ENCODE data around the gene LIMS2.

LIMS2 gene

DNA sequence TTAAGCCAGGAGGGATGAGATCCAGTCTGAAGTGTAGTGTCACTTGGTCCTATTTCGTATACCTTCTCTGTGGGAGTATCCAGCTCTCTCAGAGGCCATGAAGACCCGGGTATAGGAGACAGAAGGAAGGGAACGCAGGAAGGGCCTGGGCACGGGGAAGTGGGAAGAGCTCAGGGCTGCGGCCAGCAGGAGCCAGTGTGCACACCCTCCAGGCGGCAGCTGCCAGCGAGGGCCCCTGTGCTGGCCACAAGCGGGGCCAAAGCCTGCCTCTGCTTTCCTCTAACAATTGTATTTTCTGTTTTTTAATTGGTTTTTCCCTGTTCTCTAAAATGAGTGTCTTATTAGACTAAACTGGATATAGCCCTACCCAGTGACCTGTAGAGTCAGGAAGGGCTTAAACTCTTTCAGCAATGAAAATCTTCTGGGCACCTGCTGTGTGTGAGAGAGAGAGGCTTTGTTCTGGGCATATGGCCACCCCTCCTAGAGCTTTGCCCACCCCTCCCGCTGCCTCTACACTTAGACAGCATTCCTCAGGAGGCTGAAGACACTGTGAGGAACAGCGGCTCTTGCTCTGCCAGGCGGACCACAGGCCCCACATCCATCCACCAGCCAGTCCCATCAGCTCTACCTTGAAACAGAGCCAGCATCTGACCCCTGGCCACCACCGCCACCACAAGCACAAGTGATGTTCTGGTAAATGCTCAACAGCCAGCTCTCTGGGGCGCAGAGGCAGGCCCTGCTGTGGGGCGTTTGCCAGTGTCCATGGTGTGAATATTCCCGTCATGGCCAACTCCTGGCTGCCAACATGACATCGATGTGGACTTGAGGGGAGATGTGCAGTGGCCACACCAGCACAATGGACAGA lies 19.9 kb downstream of the LIMS2 start (continued):
- TF ChIP-seq CTCF (tag by site-specific recombination; IDR thresholded peaks at IDR 0.05) (no peak), ZNF664 (tag by site-specific recombination; IDR thresholded peaks at IDR 0.05) (no peak), REPIN1 (tag by site-specific recombination; IDR thresholded peaks at IDR 0.05; ENCODE audit: low read depth) (no peak)
- TF ChIP-seq, protein P1, sequence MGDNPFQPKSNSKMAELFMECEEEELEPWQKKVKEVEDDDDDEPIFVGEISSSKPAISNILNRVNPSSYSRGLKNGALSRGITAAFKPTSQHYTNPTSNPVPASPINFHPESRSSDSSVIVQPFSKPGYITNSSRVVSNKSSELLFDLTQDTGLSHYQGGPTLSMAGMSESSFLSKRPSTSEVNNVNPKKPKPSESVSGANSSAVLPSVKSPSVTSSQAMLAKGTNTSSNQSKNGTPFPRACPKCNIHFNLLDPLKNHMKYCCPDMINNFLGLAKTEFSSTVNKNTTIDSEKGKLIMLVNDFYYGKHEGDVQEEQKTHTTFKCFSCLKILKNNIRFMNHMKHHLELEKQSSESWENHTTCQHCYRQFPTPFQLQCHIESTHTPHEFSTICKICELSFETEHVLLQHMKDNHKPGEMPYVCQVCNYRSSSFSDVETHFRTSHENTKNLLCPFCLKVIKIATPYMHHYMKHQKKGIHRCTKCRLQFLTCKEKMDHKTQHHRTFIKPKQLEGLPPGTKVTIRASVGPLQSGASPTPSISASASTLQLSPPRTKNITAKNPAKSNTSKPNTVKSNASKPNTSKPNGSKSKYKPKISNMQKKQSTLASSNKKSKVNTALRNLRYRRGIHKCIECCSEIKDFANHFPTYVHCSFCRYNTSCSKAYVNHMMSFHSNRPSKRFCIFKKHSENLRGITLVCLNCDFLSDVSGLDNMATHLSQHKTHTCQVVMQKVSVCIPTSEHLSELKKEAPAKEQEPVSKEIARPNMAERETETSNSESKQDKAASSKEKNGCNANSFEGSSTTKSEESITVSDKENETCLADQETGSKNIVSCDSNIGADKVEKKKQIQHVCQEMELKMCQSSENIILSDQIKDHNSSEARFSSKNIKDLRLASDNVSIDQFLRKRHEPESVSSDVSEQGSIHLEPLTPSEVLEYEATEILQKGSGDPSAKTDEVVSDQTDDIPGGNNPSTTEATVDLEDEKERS (tag by site-specific recombination; IDR thresholded peaks at IDR 0.05), result no peak
- TF ChIP-seq, protein P2, sequence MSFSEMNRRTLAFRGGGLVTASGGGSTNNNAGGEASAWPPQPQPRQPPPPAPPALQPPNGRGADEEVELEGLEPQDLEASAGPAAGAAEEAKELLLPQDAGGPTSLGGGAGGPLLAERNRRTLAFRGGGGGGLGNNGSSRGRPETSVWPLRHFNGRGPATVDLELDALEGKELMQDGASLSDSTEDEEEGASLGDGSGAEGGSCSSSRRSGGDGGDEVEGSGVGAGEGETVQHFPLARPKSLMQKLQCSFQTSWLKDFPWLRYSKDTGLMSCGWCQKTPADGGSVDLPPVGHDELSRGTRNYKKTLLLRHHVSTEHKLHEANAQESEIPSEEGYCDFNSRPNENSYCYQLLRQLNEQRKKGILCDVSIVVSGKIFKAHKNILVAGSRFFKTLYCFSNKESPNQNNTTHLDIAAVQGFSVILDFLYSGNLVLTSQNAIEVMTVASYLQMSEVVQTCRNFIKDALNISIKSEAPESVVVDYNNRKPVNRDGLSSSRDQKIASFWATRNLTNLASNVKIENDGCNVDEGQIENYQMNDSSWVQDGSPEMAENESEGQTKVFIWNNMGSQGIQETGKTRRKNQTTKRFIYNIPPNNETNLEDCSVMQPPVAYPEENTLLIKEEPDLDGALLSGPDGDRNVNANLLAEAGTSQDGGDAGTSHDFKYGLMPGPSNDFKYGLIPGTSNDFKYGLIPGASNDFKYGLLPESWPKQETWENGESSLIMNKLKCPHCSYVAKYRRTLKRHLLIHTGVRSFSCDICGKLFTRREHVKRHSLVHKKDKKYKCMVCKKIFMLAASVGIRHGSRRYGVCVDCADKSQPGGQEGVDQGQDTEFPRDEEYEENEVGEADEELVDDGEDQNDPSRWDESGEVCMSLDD (tag by site-specific recombination; IDR thresholded peaks at IDR 0.05), result no peak

DNA sequence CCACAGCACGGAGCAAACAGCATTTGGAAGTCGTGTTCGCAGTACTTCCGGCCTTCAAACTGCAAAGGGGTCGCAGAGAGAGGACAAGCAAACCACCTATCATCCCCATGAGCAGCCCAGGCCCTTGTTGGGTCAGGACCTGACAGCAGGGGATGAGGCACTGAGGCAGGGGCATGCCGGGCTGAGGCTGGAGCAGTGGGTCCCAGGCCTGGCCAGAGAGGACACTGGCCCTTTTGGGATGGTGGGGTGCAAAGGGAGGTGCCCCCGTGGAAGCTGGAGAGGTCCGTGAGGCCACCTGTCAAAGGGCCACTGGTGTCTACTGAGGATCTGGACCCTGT lies 20.5 kb downstream of the LIMS2 start:
- POLR2A ChIA-PET, result interaction anchor here (2.0 kb wide), 1 partner anchor 63 kb away, joined by 4 read pairs; no protein-coding TSS in a partner anchor
- TF ChIP-seq, protein P3, sequence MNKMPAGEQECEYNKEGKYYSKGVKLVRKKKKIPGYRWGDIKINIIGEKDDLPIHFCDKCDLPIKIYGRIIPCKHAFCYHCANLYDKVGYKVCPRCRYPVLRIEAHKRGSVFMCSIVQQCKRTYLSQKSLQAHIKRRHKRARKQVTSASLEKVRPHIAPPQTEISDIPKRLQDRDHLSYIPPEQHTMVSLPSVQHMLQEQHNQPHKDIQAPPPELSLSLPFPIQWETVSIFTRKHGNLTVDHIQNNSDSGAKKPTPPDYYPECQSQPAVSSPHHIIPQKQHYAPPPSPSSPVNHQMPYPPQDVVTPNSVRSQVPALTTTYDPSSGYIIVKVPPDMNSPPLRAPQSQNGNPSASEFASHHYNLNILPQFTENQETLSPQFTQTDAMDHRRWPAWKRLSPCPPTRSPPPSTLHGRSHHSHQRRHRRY (tag by site-specific recombination; IDR thresholded peaks at IDR 0.05), result no peak
- no peak for TF ChIP-seq SP3 (tag by site-specific recombination; IDR thresholded peaks at IDR 0.05)
- TF ChIP-seq ZNF274 (IDR thresholded peaks at IDR 0.05; ENCODE audit: low read length), result no peak
- TF ChIP-seq ZNF274 (tag by site-specific recombination; IDR thresholded peaks at IDR 0.05; ENCODE audit: borderline replicate concordance), result no peak
- no peak for TF ChIP-seq KLF17 (tag by site-specific recombination; IDR thresholded peaks at IDR 0.05)
- no peak for TF ChIP-seq ZNF548 (tag by site-specific recombination; IDR thresholded peaks at IDR 0.05)
- no peak for TF ChIP-seq ZNF362 (tag by site-specific recombination; IDR thresholded peaks at IDR 0.05)
- TF ChIP-seq ZBTB20 (tag by site-specific recombination; IDR thresholded peaks at IDR 0.05), result no peak
- TF ChIP-seq ZNF48 (tag by site-specific recombination; IDR thresholded peaks at IDR 0.05), result no peak
- no peak for TF ChIP-seq ZNF133 (tag by site-specific recombination; IDR thresholded peaks at IDR 0.05)
- TF ChIP-seq MZF1 (tag by site-specific recombination; IDR thresholded peaks at IDR 0.05; ENCODE audit: borderline replicate concordance), result no peak
- TF ChIP-seq HOXD13 (CRISPR knock-in tag; IDR thresholded peaks at IDR 0.05; ENCODE audit: borderline replicate concordance), result no peak
- no peak for TF ChIP-seq ZNF624 (tag by site-specific recombination; IDR thresholded peaks at IDR 0.05)
- no peak for TF ChIP-seq ZNF398 (tag by site-specific recombination; IDR thresholded peaks at IDR 0.05)
- TF ChIP-seq SCRT2 (tag by site-specific recombination; IDR thresholded peaks at IDR 0.05), result no peak
- TF ChIP-seq ZNF416 (tag by site-specific recombination; IDR thresholded peaks at IDR 0.05), result no peak
- no peak for TF ChIP-seq KLF7 (tag by site-specific recombination; IDR thresholded peaks at IDR 0.05; ENCODE audit: borderline replicate concordance)
- TF ChIP-seq ZNF202 (tag by site-specific recombination; IDR thresholded peaks at IDR 0.05; ENCODE audit: borderline replicate concordance), result no peak

More for the DNA sequence above, 20.5 kb downstream of the LIMS2 start:
- CTCF ChIA-PET, result interaction anchor here (4.3 kb wide), 1 partner anchor 64 kb away, joined by 37 read pairs; no protein-coding TSS in a partner anchor
- Histone ChIP-seq H3K4me1 (ENCODE audit: control insufficient read depth, insufficient read depth, low read length) (no peaks in the 10 kb centered on the region), H3K36me3 (ENCODE audit: control insufficient read depth in 2 of 2, insufficient read depth in 1 of 2, low read length in 2 of 2) (no peaks in the 10 kb centered on the region), H3K4me3 (ENCODE audit: low read depth, low read length) (no peak overlapping the region), H3K9me3 (ENCODE audit: control insufficient read depth, insufficient read depth, low read depth, low read length) (no peaks in the 10 kb centered on the region), H3K27ac (ENCODE audit: extremely low read depth, low read depth, low read length) (no peak overlapping the region)

Data from HEK293 (cell line).